ENCODE measurements around the gene TMEM225B. TPM values are rescaled to one million over a fixed set of nuclear protein-coding genes. Genes with fewer than 3 reads are reported as not detected.
"Not testable (repeated sequence)": the region's sequence is repeated elsewhere in the genome, so short reads cannot be mapped to it uniquely, and the experiment has no call there.

Gene TMEM225B
- total RNA-seq, 4 donors from 2014 or later = 0.29 to 2.2 (median 0.66) TPM

GRCh38 chr7:99562832-99563231 lies 35.2 kb upstream of the TMEM225B start:
- DNase-seq = no peak
- H3K4me1 ChIP-seq = peaks cover 0 to 9% of the 10 kb centered on the region in 2 donors
- H3K9me3 ChIP-seq = no peaks in the 10 kb centered on the region
- no peak overlapping the region for H3K4me3 ChIP-seq
- intact Hi-C loops (cut with DNase I; ENCODE audit: low total_unique reads) = no loop called here
- H3K27ac ChIP-seq = peak overlapping the region in 1 of 2 donors; percentile 55
- H3K27me3 ChIP-seq = no peaks in the 10 kb centered on the region
- no peak for TF ChIP-seq CTCF (IDR thresholded peaks at IDR 0.05)
- no peak for TF ChIP-seq POLR2A (IDR thresholded peaks at IDR 0.05)
- no peaks in the 10 kb centered on the region for H3K36me3 ChIP-seq

- H3K27ac ChIP-seq = peak overlapping the region in 1 of 2 donors; percentile 3
- no peaks in the 10 kb centered on the region for H3K27me3 ChIP-seq
- TF ChIP-seq CTCF (IDR thresholded peaks at IDR 0.05) = no peak
- TF ChIP-seq POLR2A (IDR thresholded peaks at IDR 0.05) = no peak
- intact Hi-C loops (cut with DNase I; ENCODE audit: low total_unique reads) = no loop called here
- H3K36me3 ChIP-seq = no peaks in the 10 kb centered on the region
- no peak for DNase-seq
- no peaks in the 10 kb centered on the region for H3K9me3 ChIP-seq
- H3K4me3 ChIP-seq = no peak overlapping the region
- peaks cover 0 to 9% of the 10 kb centered on the region in 2 donors for H3K4me1 ChIP-seq
These were observed 34.4 kb upstream of the TMEM225B start for GRCh38 chr7:99563650-99564049.

GRCh38 chr7:99568770-99569169 lies 29.3 kb upstream of the TMEM225B start:
- H3K27ac ChIP-seq; H3K36me3 ChIP-seq; H3K4me1 ChIP-seq; intact Hi-C loops (cut with DNase I; ENCODE audit: low total_unique reads); H3K27me3 ChIP-seq; H3K4me3 ChIP-seq; DNase-seq; H3K9me3 ChIP-seq: not testable (repeated sequence)

- DNase-seq = no peak
- Histone ChIP-seq H3K36me3 (no peaks in the 10 kb centered on the region), H3K4me3 (no peak overlapping the region), H3K9me3 (no peaks in the 10 kb centered on the region), H3K27ac (no peak overlapping the region), H3K4me1 (no peaks in the 10 kb centered on the region), H3K27me3 (no peaks in the 10 kb centered on the region)
- TF ChIP-seq POLR2A (IDR thresholded peaks at IDR 0.05) (no peak), CTCF (IDR thresholded peaks at IDR 0.05) (no peak)
- intact Hi-C loops (cut with DNase I; ENCODE audit: low total_unique reads) = no loop called here
These were observed 26.3 kb upstream of the TMEM225B start for GRCh38 chr7:99571768-99572167.

GRCh38 chr7:99573257-99573656 lies 24.8 kb upstream of the TMEM225B start:
- DNase-seq = no peak
- Histone ChIP-seq H3K4me1 (no peaks in the 10 kb centered on the region), H3K27me3 (no peaks in the 10 kb centered on the region), H3K9me3 (no peaks in the 10 kb centered on the region), H3K36me3 (no peaks in the 10 kb centered on the region), H3K27ac (no peak overlapping the region), H3K4me3 (no peak overlapping the region)
- intact Hi-C loops (cut with DNase I; ENCODE audit: low total_unique reads) = no loop called here
- TF ChIP-seq CTCF (IDR thresholded peaks at IDR 0.05) (no peak), POLR2A (IDR thresholded peaks at IDR 0.05) (no peak)

GRCh38 chr7:99576251-99576650 lies 21.8 kb upstream of the TMEM225B start:
- no peak for TF ChIP-seq CTCF (IDR thresholded peaks at IDR 0.05)
- TF ChIP-seq POLR2A (IDR thresholded peaks at IDR 0.05) = no peak
- H3K27me3 ChIP-seq = no peaks in the 10 kb centered on the region

More at GRCh38 chr7:99576251-99576650, 21.8 kb upstream of the TMEM225B start:
- intact Hi-C loops (cut with DNase I; ENCODE audit: low total_unique reads) = no loop called here
- Histone ChIP-seq H3K9me3 (no peaks in the 10 kb centered on the region), H3K4me1 (no peaks in the 10 kb centered on the region), H3K27ac (no peak overlapping the region), H3K4me3 (no peak overlapping the region), H3K36me3 (no peaks in the 10 kb centered on the region)
- DNase-seq = no peak

Measured in uterus (tissue), 4 donors.